ENCODE data around the gene SWT1.
A peak's percentile ranks its signal among the peaks of the same experiment; 100 is the strongest.
"Not testable (repeated sequence)": the region's sequence is repeated elsewhere in the genome, so short reads cannot be mapped to it uniquely, and the experiment has no call there.

SWT1 gene

DNA sequence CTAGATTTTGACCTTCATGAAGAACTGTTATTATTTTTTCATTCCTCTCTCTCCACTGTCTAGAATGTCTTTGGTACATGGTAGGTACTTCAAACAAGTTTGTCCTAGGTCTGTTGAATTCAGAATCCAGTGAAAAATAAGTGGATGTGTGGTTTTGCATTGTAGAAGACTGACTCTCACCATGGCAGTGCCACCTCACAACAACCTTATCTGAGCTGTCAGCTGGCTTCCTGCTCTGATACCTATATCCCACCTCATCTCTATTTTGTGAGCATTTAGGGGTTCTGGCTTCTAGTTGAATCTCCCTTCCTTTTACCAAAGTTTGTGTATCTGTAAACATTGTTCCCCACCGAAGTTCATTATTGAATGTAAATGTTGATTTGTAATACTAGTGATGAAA, 9.1 kb downstream of the SWT1 start:
- H3F3A ChIP-seq (ENCODE audit: insufficient read depth, low read length): no peaks in the 10 kb centered on the region
- H3K79me2 ChIP-seq (ENCODE audit: insufficient read depth, low read length): no peaks in the 10 kb centered on the region
- no peaks in the 10 kb centered on the region for H4K20me1 ChIP-seq (ENCODE audit: insufficient read depth, low read length)
- H3K36me3 ChIP-seq (ENCODE audit: insufficient read depth, low read length): no peaks in the 10 kb centered on the region
- H3K9me3 ChIP-seq (ENCODE audit: low read length): no peaks in the 10 kb centered on the region
- no peak overlapping the region for H2AFZ ChIP-seq (ENCODE audit: low read length)
- H3K27ac ChIP-seq (ENCODE audit: low read depth, low read length, poor library complexity, severe bottlenecking): no peak overlapping the region
- no peak for TF ChIP-seq EZH2 (IDR thresholded peaks at IDR 0.05; ENCODE audit: borderline replicate concordance, low read length)
- TF ChIP-seq, protein P1, sequence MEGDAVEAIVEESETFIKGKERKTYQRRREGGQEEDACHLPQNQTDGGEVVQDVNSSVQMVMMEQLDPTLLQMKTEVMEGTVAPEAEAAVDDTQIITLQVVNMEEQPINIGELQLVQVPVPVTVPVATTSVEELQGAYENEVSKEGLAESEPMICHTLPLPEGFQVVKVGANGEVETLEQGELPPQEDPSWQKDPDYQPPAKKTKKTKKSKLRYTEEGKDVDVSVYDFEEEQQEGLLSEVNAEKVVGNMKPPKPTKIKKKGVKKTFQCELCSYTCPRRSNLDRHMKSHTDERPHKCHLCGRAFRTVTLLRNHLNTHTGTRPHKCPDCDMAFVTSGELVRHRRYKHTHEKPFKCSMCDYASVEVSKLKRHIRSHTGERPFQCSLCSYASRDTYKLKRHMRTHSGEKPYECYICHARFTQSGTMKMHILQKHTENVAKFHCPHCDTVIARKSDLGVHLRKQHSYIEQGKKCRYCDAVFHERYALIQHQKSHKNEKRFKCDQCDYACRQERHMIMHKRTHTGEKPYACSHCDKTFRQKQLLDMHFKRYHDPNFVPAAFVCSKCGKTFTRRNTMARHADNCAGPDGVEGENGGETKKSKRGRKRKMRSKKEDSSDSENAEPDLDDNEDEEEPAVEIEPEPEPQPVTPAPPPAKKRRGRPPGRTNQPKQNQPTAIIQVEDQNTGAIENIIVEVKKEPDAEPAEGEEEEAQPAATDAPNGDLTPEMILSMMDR (IDR thresholded peaks at IDR 0.05; ENCODE audit: low read length): no peak
- peaks cover 5% of the 10 kb centered on the region for H3K4me1 ChIP-seq (ENCODE audit: insufficient read depth, low read length, severe bottlenecking)
- H3K9me2 ChIP-seq (ENCODE audit: low read depth, low read length): no peaks in the 10 kb centered on the region
- no peak overlapping the region for H3K9ac ChIP-seq (ENCODE audit: low read length)
- no peak overlapping the region for H3K4me3 ChIP-seq (ENCODE audit: low read depth, low read length, poor library complexity, severe bottlenecking)
- H3K4me2 ChIP-seq (ENCODE audit: low read length): no peak overlapping the region
- no peaks in the 10 kb centered on the region for H3K27me3 ChIP-seq (ENCODE audit: insufficient read depth, low read length)

DNA sequence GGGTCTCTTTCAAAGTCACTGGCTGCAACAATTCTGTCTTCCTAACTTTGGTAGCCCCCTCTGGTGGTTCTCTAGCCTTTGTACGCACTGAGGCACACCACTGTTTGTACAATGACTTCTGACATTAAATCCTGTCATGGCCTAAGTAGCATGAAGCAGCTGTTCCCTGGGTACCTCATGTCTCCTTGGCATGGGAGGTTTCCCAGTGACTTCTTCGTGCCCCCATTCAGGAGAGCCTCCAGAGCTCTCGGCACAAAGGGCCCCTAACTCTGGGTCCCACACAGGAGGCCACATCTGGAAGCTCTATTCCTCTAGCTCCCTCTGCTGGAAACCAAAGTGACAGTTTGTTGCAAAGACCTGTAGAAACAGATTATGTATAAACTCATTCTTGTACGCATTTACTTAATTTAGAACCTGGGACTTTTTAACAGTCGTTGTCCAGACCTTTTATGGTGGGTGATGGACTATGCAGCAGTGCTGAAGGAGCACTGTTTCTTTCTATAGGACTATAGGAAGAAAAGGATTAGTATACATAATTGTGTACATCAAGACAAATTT, 13.4 kb downstream of the SWT1 start:
- H3K9me2 ChIP-seq (ENCODE audit: low read depth, low read length): no peaks in the 10 kb centered on the region
- no peaks in the 10 kb centered on the region for H3K9me3 ChIP-seq (ENCODE audit: low read length)
- H3K4me2 ChIP-seq (ENCODE audit: low read length): peak overlapping the region; percentile 63
- no peak overlapping the region for H3K27ac ChIP-seq (ENCODE audit: low read depth, low read length, poor library complexity, severe bottlenecking)
- no peaks in the 10 kb centered on the region for H3K36me3 ChIP-seq (ENCODE audit: insufficient read depth, low read length)
- peak overlapping the region; percentile 19; the same call in 1 of the 2 replicates for H2AFZ ChIP-seq (ENCODE audit: low read length)
- no peaks in the 10 kb centered on the region for H3F3A ChIP-seq (ENCODE audit: insufficient read depth, low read length)
- H4K20me1 ChIP-seq (ENCODE audit: insufficient read depth, low read length): no peaks in the 10 kb centered on the region
- H3K79me2 ChIP-seq (ENCODE audit: insufficient read depth, low read length): no peaks in the 10 kb centered on the region
- H3K4me3 ChIP-seq (ENCODE audit: low read depth, low read length, poor library complexity, severe bottlenecking): peak overlapping the region; percentile 44
- no peaks in the 10 kb centered on the region for H3K27me3 ChIP-seq (ENCODE audit: insufficient read depth, low read length)
- H3K4me1 ChIP-seq (ENCODE audit: insufficient read depth, low read length, severe bottlenecking): peaks cover 5% of the 10 kb centered on the region
- no peak overlapping the region; the same call in 1 of the 2 replicates for H3K9ac ChIP-seq (ENCODE audit: low read length)
- TF ChIP-seq, protein P1 (IDR thresholded peaks at IDR 0.05; ENCODE audit: low read length): peak; percentile 99
- no peak for TF ChIP-seq EZH2 (IDR thresholded peaks at IDR 0.05; ENCODE audit: borderline replicate concordance, low read length)

DNA sequence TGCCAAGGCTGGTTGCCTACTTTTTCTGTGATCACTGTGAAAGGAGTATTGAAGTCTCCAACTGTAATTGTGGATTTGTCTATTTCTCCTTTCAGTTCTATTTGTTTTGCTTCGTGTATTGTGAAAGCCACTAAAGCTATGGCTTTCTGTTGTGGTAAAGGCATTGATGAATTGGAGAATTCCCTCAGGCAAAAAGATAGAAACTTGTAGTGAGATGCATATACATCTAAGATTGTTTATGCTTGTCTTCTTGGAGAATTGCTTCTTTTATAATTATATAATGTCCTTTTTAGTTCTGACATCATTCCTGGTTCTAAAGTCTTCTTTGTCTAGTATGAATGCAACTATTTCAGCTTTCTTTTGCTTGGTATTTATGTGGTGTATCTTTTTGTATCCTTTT, 36.8 kb downstream of the SWT1 start:
- TF ChIP-seq, protein P1 (IDR thresholded peaks at IDR 0.05; ENCODE audit: low read length): no peak
- no peak for TF ChIP-seq EZH2 (IDR thresholded peaks at IDR 0.05; ENCODE audit: borderline replicate concordance, low read length)
- H3F3A ChIP-seq (ENCODE audit: insufficient read depth, low read length): no peaks in the 10 kb centered on the region
- H3K9ac ChIP-seq (ENCODE audit: low read length): no peak overlapping the region
- no peaks in the 10 kb centered on the region for H3K27me3 ChIP-seq (ENCODE audit: insufficient read depth, low read length)
- H3K27ac ChIP-seq (ENCODE audit: low read depth, low read length, poor library complexity, severe bottlenecking): no peak overlapping the region
- no peaks in the 10 kb centered on the region for H3K9me2 ChIP-seq (ENCODE audit: low read depth, low read length)
- H2AFZ ChIP-seq (ENCODE audit: low read length): no peak overlapping the region
- no peaks in the 10 kb centered on the region for H3K36me3 ChIP-seq (ENCODE audit: insufficient read depth, low read length)
- H3K4me2 ChIP-seq (ENCODE audit: low read length): no peak overlapping the region
- no peak overlapping the region for H3K4me3 ChIP-seq (ENCODE audit: low read depth, low read length, poor library complexity, severe bottlenecking)
- H3K9me3 ChIP-seq (ENCODE audit: low read length): no peaks in the 10 kb centered on the region
- no peaks in the 10 kb centered on the region for H3K4me1 ChIP-seq (ENCODE audit: insufficient read depth, low read length, severe bottlenecking)
- H4K20me1 ChIP-seq (ENCODE audit: insufficient read depth, low read length): no peaks in the 10 kb centered on the region
- H3K79me2 ChIP-seq (ENCODE audit: insufficient read depth, low read length): no peaks in the 10 kb centered on the region

DNA sequence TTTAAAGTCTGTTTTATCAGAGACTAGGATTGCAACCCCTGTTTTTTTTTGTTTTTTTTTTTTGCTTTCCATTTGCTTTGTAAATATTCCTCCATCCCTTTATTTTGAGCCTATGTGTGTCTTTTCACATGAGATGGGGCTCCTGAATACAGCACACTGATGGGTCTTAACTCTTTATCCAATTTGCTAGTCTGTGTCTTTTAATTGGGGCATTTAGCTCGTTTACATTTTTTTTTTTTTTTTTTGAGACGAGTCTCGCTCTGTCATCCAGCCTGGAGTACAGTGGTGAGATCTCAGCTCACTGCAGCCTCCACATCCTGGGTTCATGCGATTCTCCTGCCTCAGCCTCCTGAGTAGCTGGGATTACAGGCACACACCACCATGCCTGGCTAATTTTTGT, 41.7 kb downstream of the SWT1 start:
- not testable (repeated sequence) for H3K4me3 ChIP-seq (ENCODE audit: low read depth, low read length, poor library complexity, severe bottlenecking); H3K9me2 ChIP-seq (ENCODE audit: low read depth, low read length); H3K27ac ChIP-seq (ENCODE audit: low read depth, low read length, poor library complexity, severe bottlenecking)

More for the DNA sequence above, 41.7 kb downstream of the SWT1 start:
- not testable (repeated sequence) for H4K20me1 ChIP-seq (ENCODE audit: insufficient read depth, low read length); H3K4me2 ChIP-seq (ENCODE audit: low read length); H3K9me3 ChIP-seq (ENCODE audit: low read length); H3K4me1 ChIP-seq (ENCODE audit: insufficient read depth, low read length, severe bottlenecking); H3F3A ChIP-seq (ENCODE audit: insufficient read depth, low read length); H3K36me3 ChIP-seq (ENCODE audit: insufficient read depth, low read length); H3K27me3 ChIP-seq (ENCODE audit: insufficient read depth, low read length); H2AFZ ChIP-seq (ENCODE audit: low read length); H3K9ac ChIP-seq (ENCODE audit: low read length); H3K79me2 ChIP-seq (ENCODE audit: insufficient read depth, low read length)
